ENCODE measurements around the gene CYSLTR2.

GRCh38 chr13:48615049-48615448 lies 38.7 kb upstream of the CYSLTR2 start:
- no peak for TF ChIP-seq CTCF (conservative IDR thresholded peaks at IDR 0.05)
- TF ChIP-seq ZFX (IDR thresholded peaks at IDR 0.05) = no peak
